ENCODE measurements around the gene PSMD14. TPM values are rescaled to one million over a fixed set of nuclear protein-coding genes. Genes with fewer than 3 reads are reported as not detected.

Gene PSMD14
- total and polyA plus RNA-seq, 2 experiments from 2014 or later, result 31.9 to 79.6 TPM

DNA sequence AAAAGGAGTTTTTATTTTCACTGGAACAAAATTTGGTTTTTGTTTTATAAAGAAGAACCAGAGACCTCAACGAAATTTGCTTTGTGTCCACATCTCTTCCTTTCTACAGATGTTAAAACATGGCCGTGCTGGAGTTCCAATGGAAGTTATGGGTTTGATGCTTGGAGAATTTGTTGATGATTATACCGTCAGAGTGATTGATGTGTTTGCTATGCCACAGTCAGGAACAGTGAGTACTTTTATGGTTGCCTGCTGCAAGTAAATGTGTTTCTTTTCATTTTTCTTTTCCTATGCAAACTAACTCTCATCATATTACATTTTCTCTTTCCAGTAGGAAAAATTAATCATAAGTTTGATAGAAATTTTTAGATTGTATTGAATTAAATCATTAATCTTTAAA is 59.5 kb downstream of the PSMD14 start:
- H3K9me3 ChIP-seq (ENCODE audit: low read depth), result no peaks in the 10 kb centered on the region
- H3K4me3 ChIP-seq, result no peak overlapping the region
- peaks cover 4% of the 10 kb centered on the region for H3K36me3 ChIP-seq
- DNase-seq (ENCODE audit: low read depth in 1 of 2, low spot score in 1 of 2), result no peak
- H3K4me1 ChIP-seq (ENCODE audit: low read depth), result no peaks in the 10 kb centered on the region
- no peaks in the 10 kb centered on the region for H3K27me3 ChIP-seq
- H3K27ac ChIP-seq, result no peak overlapping the region
- TF ChIP-seq, protein P1, sequence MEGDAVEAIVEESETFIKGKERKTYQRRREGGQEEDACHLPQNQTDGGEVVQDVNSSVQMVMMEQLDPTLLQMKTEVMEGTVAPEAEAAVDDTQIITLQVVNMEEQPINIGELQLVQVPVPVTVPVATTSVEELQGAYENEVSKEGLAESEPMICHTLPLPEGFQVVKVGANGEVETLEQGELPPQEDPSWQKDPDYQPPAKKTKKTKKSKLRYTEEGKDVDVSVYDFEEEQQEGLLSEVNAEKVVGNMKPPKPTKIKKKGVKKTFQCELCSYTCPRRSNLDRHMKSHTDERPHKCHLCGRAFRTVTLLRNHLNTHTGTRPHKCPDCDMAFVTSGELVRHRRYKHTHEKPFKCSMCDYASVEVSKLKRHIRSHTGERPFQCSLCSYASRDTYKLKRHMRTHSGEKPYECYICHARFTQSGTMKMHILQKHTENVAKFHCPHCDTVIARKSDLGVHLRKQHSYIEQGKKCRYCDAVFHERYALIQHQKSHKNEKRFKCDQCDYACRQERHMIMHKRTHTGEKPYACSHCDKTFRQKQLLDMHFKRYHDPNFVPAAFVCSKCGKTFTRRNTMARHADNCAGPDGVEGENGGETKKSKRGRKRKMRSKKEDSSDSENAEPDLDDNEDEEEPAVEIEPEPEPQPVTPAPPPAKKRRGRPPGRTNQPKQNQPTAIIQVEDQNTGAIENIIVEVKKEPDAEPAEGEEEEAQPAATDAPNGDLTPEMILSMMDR (IDR thresholded peaks at IDR 0.05; ENCODE audit: low read depth, low read length), result no peak

DNA sequence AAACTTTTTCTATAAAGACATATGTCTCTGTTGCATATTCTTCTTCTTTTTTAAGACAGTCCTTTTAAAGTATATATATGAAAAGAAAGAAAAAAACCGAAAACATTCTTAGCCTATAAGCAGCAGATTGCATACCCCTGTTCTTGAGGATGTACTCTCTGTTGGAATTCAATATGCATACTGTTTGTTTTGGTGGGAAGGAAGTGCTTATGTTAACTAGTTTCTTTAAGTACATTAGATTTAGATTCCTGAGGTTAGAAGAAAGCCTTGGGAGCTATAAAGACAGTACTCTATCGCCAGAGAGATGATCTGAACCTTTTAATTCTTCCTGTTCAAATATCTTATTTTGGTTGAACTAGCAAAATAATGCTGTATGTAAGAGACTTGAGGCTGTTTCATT is 61.1 kb downstream of the PSMD14 start:
- Histone ChIP-seq H3K9me3 (ENCODE audit: low read depth) (no peaks in the 10 kb centered on the region), H3K27me3 (no peaks in the 10 kb centered on the region), H3K27ac (no peak overlapping the region), H3K4me1 (ENCODE audit: low read depth) (no peaks in the 10 kb centered on the region), H3K36me3 (peaks cover 4% of the 10 kb centered on the region), H3K4me3 (no peak overlapping the region)
- DNase-seq (ENCODE audit: low read depth in 1 of 2, low spot score in 1 of 2), result no peak
- TF ChIP-seq, protein P1 (IDR thresholded peaks at IDR 0.05; ENCODE audit: low read depth, low read length), result no peak

DNA sequence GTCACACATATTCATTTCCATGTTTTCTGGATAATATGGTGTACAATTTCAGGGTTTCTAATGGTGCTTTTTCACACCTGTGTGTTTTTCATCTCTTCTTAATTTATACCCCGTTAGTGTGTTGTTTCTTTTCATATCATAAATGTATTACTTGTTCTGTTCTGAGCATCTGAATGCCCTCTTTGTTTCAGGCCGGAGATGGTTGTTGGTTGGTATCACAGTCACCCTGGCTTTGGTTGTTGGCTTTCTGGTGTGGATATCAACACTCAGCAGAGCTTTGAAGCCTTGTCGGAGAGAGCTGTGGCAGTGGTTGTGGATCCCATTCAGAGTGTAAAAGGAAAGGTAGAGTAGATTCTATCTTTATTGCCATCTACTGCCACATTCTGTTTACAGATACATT is 62.8 kb downstream of the PSMD14 start:
- Histone ChIP-seq H3K36me3 (peaks cover 4% of the 10 kb centered on the region), H3K27me3 (no peaks in the 10 kb centered on the region), H3K4me3 (no peak overlapping the region), H3K27ac (no peak overlapping the region), H3K9me3 (ENCODE audit: low read depth) (no peaks in the 10 kb centered on the region), H3K4me1 (ENCODE audit: low read depth) (no peaks in the 10 kb centered on the region)
- peak in 1 of 2 donors; percentile 3 for DNase-seq (ENCODE audit: low read depth in 1 of 2, low spot score in 1 of 2)
- TF ChIP-seq, protein P1 (IDR thresholded peaks at IDR 0.05; ENCODE audit: low read depth, low read length), result no peak

DNA sequence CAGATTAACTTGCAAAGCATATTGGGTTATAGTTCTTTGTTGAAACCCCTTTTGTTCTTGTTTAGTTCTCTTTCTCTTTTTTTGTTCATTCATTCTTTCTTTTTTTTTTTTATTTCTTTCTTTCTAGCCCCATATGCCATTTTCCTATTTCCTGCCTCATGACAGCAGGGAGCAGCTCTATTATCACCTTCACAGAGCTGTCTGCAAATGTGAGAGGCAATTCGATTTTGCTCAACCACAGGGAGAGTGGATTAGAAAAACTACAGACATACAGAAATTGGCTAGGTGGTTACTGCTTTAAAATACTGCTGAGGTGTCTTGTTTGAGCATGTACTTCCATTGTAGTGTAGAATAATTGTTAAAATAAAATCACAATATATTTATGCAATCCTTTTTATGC is 63.6 kb downstream of the PSMD14 start:
- TF ChIP-seq, protein P1 (IDR thresholded peaks at IDR 0.05; ENCODE audit: low read depth, low read length), result no peak
- H3K9me3 ChIP-seq (ENCODE audit: low read depth), result no peaks in the 10 kb centered on the region
- no peak overlapping the region for H3K4me3 ChIP-seq
- peak overlapping the region; percentile 19 for H3K27ac ChIP-seq
- H3K4me1 ChIP-seq (ENCODE audit: low read depth), result no peaks in the 10 kb centered on the region
- DNase-seq (ENCODE audit: low read depth in 1 of 2, low spot score in 1 of 2), result no peak
- H3K27me3 ChIP-seq, result no peaks in the 10 kb centered on the region
- H3K36me3 ChIP-seq, result peaks cover 4% of the 10 kb centered on the region

DNA sequence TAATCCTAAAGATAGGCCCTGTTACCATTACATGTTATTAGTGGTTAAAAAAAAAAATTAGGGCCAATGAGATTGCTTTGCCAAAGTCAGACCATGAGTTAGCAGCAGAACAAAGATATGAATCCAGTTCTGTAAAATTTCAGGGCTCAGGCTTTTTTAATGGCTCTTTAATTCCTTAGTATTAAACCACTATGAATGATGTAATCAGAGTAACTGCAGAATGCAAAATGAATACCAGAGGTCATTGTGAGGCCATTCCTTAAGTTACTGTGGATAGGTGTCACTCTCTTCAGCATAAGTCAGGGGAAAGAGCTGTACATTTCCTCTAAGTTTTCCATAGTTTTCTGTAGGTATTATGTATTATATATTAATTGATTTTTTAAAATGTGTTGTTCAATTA is 65.7 kb downstream of the PSMD14 start:
- H3K27me3 ChIP-seq, result no peaks in the 10 kb centered on the region
- TF ChIP-seq, protein P1 (IDR thresholded peaks at IDR 0.05; ENCODE audit: low read depth, low read length), result no peak
- H3K4me3 ChIP-seq, result no peak overlapping the region
- H3K27ac ChIP-seq, result no peak overlapping the region
- no peaks in the 10 kb centered on the region for H3K36me3 ChIP-seq
- no peaks in the 10 kb centered on the region for H3K4me1 ChIP-seq (ENCODE audit: low read depth)
- no peaks in the 10 kb centered on the region for H3K9me3 ChIP-seq (ENCODE audit: low read depth)
- peak in 1 of 2 donors; percentile 17 for DNase-seq (ENCODE audit: low read depth in 1 of 2, low spot score in 1 of 2)

DNA sequence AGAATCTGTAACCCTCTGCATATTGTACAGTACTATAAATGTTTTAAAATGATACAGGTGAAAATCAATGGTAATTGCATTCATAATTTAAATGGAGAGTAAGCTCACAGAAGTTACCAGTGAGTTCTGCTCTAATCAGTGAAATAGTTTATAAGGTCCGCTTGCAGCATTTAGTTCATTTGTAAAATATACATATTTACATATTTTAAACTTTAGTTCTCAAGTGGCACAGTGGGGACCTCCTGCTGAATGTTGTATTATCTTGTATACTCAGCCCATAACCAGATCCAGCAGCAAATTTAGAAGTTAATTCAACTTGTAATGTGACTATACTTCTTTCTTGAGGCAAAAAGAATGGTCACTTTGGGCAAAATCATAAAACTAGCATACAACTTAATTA is 66.2 kb downstream of the PSMD14 start:
- no peak overlapping the region for H3K4me3 ChIP-seq
- no peaks in the 10 kb centered on the region for H3K9me3 ChIP-seq (ENCODE audit: low read depth)
- no peaks in the 10 kb centered on the region for H3K36me3 ChIP-seq
- peaks cover 5% of the 10 kb centered on the region for H3K4me1 ChIP-seq (ENCODE audit: low read depth)
- no peak for DNase-seq (ENCODE audit: low read depth in 1 of 2, low spot score in 1 of 2)
- TF ChIP-seq, protein P1 (IDR thresholded peaks at IDR 0.05; ENCODE audit: low read depth, low read length), result no peak
- no peaks in the 10 kb centered on the region for H3K27me3 ChIP-seq
- H3K27ac ChIP-seq, result no peak overlapping the region

All from cardiac muscle cell (in vitro differentiated cells and primary cell).